ENCODE results near the gene PDHA2.
"Not testable (repeated sequence)": the region's sequence is repeated elsewhere in the genome, so short reads cannot be mapped to it uniquely, and the experiment has no call there.

PDHA2 gene
- 0 to 0.06 (median 0) reads per million in 18 experiments for total RNA-seq

DNA sequence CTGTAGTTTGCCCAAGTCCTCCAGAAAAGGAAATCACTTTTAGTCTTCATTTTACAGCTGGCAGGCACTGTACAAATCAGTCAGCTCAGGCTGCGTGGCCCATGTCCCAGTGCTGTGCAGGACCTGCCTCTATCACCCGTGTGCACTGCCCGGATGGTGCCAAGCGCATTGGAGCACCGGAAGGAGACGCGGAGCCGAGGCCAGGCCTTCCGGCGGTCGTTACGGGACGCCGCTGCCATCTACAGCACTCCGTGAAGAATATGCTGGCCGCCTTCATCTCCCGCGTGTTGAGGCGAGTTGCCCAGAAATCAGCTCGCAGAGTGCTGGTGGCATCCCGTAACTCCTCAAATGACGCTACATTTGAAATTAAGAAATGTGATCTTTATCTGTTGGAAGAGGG, at the start of gene PDHA2:
PDHA2 (plus strand) TSS at position 203 of the 400 bp plus-strand sequence; CDS start at position 261, 58 bp downstream.
- DNase-seq: no peak

DNA sequence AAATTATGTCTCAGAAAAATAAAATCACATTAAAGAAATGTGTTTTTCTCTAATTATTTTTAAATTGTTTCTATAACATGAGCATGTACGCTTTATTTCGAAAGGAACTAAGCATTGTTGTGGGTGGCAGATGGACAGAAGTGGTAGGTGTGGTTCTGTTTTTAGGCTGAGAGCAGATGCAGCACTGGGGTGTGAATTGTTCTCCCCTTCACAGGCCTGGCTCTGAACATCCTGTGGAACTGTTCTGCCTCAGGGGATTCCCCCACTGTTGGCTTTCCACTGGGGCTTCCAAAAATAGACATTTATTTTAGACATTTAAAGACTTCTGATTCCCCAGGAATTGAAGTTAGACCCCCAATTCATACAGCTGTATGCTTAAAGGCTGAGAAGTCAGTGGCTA, 41.9 kb upstream of the PDHA2 start:
- DNase-seq: no peak

DNA sequence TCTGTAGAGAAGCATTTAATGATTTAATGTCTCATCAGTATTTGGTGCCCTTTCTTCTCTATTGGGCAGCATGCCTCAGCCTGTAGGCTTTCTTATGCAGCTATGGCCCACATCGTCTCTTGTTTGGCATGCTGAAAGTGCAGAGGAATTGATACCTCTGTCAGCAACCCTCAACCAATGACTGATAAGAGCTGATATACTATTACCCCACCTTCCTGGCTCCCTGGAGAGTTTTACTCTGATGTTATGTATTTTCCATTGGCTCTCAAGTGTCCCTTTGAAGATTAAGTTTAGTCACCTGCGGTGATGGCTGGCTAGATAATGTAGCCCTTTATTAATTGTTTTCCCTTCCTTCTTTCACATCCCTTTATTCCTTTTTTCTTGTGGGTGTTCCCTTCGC, 41.2 kb upstream of the PDHA2 start:
- no peak for DNase-seq

DNA sequence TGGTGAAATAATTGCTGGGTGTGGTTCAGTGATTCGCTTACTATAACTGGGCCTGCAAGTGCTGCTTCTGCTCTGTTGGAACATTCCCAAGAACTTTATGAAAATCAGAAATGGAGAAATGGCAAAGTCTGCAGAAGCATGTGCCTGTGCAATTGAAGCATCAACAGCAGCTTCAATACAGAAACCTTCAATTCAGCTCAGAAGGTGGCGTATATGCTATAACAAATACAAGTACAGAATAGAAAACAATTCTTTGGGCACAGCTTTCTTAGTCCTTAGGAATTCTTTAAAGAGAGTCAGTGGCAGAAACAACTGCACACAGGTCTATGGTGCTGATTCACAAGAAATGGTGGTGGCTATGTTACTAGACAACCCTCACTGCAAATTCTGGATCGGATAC, 18.0 kb upstream of the PDHA2 start:
- no peak for DNase-seq

DNA sequence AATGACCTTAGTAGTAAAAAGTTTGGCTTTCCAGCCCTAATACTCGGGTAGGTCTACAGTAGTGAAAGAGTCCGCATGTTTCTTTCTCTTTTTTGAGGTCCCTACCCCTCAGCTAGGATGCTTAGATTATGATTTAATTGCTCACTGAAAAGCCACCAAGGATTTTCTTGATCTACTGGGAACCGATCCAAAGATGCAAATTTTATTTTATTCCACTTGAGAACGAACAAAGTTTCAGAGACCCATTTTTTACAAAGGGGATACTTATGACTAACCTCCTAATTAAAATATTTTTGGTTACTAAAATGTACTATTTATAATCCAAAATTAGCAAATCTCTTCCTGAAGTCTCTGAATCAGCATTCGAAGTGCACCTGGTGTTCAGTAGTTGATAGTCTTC, 14.3 kb upstream of the PDHA2 start:
- no peak for DNase-seq

DNA sequence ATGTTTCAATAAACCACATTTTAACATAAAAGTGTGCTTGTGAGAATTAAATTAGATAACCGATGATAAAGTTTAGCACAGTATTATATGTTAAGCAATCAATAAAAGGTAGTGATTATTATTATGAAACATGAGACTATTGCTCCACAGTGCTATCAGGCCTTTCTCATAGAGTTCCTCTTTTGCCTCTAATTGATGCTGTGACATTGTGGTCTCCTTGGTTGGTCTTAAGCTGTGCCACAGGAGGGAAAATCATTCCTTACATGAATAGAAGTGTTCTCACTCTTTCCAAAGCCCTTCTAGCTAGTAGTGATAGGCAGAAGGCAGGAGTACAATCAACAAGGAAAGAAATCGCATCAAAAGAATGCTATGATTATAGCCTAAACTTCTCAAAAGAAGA, 9.2 kb upstream of the PDHA2 start:
- no peak for DNase-seq

DNA sequence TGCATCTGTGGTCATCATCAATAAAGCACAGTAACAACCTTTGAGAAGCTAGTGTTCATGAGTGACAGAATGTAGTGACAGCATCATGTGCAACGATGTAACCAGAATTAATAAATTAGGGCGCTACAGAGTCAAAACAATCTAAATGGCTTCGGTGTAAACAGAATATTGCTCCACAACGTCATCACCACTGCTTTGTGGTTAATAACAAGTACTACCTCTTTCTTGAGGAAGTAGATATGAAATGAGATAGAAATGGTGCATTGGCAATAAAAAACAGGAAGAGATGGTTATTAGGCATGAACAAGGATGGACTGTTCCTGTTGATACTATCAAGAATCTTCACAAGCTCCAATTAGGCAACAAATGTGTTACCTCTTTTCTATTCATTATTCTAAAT, 8.7 kb upstream of the PDHA2 start:
- peak in 1 of 2 donors; percentile 11 for DNase-seq

DNA sequence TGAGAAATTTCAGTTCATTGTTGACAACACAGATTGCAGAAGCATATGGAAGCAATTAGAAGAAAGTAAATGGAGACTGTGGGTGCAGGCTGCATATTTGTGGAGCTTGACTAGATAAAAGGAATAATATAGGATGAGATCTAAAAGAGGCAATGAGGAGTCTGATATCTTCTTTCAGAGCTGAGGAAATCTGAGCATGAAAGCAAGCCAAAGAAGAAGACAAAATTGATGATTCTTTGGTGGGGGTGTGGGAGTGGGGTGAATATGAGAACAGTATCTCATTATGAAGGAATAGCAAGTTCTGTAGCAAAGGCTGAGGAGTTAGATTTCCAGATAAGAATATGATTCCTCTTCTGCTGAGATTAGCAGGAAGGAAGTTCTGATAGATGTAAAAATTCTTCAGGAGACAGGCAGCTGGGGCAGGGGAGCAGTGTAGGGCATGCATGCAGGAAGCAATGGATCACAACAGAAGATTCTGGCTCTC, 6.1 kb upstream of the PDHA2 start:
- no peak for DNase-seq

DNA sequence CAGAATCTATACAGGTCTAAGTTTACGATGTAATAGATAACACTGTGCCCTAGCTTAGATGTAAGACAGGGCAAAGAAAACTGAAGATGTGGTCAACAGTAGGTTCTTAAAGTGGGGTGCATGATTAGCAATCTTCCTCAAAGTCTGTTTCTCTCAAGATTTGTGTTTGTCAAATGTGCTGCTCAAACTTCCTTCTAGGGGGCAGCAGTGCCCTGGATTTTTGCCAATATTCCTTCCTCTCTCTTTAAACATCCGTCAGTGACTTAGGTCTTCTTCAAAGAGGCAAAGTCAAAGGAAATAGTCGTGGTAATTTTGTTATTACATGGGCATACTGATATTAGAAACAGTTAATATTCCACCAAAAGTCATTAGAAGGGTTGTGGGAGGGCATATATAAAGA, 4.2 kb upstream of the PDHA2 start:
- DNase-seq: no peak

DNA sequence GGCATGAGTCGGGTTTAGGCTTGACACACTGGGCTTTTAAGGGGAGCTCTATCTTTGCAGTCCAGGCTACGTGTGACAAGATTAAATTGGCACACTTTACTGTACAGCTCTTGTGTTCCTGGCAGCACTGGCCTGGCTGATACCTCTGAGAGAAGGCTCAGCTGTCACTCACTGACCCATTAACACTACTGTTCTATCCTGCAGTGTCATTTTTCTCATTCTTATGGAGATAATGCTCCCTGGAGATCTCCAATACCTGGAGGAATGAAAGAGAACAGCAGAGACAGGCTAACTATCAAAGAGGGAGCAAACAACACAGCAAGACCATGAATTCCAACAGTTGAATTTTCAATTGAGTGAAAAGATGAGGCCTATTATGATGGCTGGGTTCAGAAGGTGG, 1.7 kb upstream of the PDHA2 start:
- no peak for DNase-seq

DNA sequence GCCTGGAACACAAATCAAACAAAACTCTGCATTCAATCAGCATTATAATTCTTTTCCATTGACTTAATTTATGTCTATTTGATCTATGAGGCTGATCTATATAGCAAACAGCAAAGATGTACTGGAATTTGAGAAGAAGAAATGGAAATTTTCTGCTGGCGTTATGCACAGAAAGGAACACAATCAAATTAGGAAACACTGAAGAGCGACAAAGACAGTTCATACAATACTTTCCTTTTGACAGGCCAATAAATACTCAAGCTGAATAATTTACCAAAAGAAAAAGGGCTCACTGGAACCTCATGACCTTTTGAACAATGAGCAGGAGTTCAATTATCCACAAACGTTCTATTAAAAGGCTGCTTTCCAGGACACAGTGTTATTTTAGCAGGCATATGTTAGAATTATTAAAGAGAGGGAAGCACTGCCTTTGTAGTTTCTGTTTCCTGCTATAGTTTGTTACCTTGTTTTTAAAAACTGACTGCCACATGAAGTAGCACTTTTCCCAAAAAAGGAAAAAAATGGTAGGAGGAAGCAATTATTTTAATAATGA, 8.1 kb downstream of the PDHA2 start:
- no peak for DNase-seq

DNA sequence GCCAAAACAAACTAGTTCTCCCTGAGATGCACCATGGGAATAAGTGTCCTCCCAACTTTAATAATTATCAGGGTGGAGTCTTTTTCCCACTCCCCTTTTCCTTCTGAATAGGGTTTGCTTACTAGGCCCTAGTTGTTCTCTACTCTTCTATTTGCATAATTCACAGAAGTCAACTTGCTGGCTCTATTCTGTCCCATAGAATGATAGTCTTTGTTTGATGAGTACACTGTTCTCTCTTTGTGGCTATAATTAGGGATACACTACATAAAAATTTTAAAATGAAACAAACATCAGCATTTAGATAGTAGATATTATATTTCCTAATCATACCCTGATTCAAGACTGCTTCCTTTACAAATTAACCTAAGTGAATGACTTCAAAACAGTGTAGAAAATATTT, 10.3 kb downstream of the PDHA2 start:
- no peak for DNase-seq

DNA sequence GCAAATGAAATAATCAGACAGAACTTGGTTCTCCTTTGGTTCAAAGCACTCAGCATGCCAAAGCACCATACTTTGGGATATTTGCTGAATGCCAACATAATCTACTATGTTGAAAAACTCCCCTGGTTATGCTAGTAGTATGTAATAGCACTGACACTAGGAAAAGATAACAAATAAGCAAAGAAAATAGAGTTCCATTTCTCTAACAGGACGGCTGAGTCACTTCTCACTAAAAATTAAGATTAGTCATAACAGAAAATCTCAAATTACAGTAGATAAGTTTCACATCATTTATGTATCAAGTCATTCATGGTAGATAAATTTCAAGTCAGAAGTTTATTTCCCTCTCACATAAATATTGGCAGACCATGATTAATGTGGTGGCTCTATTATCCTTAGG, 17.9 kb downstream of the PDHA2 start:
- DNase-seq: no peak

DNA sequence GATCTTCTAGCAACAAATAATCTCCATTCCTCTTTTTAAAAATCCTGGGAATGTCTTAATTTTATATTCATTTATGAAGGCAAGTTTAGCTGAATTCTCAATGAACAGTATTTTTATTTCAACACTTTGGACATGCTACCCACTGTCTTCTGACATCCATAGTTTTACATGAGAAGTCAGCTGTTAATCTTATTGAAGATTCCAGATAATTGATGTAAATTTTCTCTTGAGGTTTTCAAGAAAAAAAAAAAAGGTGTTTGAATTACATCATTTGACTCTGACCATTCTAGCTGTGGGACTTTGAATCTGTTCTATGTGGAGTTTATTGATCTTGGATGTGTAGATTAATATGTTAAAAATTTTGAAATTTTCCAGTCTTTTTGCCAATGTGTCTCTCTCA, 28.0 kb downstream of the PDHA2 start:
- no peak for DNase-seq

DNA sequence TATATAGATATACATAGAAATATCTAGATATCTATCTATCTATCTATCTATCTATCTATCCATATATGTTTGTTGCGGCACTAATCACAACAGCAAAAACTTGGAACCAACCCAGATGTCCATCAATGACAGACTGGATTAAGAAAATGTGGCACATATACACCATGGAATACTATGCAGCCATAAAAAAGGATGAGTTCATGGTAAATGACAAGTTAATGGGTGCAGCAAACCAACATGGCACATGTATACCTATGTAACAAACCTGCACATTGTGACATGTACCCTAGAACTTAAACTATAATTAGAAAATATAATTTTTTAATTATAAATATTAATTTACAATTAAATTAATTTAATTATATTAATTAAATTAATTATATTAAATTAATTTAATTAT, 29.5 kb downstream of the PDHA2 start:
- not testable (repeated sequence) for DNase-seq

DNA sequence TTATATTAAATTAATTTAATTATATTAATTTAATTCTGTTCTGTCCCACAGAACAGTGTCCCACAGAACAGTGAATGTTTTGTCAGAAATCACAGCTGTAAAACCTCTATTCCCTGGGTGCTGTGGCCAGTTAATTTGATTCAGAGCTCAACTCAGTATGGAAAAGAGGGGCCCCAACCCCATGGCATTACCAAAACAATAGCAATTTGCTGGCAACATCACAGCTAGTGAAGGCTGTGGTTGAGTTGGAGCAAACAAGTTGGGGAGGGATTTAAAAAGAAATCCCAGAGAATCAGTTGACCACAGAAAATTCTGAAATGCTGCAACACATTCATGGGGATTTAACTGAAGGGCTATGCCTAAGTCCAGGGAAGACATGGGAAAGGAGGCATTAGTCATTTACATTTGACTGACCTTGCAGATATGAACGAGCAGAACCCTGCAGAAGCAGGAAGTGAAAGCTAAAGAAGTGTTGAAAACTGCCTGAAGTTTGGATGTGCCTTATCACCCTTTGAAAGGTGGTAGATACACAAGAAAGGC, 30.1 kb downstream of the PDHA2 start:
- DNase-seq: no peak

DNA sequence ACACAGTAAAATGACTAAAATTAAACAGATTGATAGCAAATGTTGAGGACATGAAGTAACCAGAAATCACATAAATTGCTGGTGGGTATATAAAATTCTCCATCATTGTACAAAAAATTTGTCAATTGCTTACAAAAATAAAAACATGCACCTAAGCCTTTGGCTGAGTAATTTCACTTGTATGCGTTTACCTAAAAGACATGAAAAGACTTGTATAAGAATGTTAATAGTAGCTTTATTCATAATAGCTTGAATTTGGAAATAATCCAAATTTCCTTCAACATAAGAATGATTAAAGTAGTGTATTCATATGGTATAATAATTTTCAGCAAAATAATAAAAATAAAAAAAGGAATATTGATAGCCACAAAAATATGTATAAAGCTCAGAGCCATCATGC, 37.7 kb downstream of the PDHA2 start:
- no peak for DNase-seq

DNA sequence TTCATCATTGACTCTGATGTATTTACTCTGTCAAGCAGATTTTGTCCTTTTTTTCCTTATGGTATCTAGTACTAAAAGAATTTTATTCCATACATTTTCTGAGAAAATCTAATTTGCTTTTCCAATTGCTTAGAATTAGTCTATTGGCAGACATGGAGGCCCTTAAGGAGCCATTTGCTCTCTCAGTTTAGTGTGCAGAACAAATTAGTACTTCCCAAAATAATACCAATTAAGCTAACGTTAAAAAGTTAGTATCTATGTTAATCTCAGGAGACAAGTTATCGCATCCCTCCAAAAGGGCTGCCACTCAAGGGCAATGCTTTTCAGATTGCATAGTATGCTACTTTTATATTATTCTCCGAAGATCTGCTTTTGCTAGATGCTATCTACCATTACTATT, 47.7 kb downstream of the PDHA2 start:
- DNase-seq: no peak

DNA sequence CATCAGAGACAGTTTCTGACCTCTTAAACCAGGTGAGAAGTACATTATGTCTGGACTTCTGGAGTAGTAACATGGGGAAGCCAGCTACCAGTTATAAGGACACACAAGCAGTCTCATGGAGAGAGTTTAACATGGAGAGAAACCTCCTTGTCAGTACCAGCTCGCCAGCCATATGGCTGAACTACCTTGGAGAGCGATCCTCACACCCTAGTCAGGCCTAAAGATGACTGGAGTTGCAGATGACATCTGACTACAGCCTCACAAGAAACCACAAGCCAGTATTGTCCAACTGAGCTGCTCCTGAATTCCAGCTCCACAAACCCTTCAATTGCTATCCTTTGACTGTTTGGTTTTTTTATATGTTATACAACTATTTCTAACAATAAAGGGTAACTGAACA, 49.8 kb downstream of the PDHA2 start:
- DNase-seq: no peak
